ENCODE measurements around the gene ADGRV1.
"Not testable (repeated sequence)": the region's sequence is repeated elsewhere in the genome, so short reads cannot be mapped to it uniquely, and the experiment has no call there.

The ADGRV1 gene

DNA sequence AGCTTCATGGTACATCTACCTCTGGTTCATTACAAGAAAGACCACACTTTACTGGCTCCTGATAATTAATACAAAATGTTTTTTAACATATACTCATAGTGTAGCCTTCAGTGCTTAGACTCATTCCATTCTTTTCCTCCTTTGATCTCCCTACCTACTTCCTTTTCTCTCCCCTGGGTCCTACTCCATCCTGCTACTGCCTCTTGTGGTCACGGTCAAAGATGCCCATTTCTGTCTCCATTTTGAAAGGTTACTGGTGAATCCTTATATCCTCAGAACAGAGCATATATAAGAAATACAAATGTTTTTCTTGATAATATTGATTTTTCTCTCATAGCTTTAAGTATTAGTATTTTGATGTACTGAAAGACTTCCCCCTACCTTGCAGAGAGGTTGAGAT is 448.7 kb downstream of the ADGRV1 start:
- no peak overlapping the region for H3K27ac ChIP-seq (ENCODE audit: low read depth, low read length)
- H3K4me1 ChIP-seq (ENCODE audit: insufficient read depth, low read length): no peaks in the 10 kb centered on the region
- H3K9ac ChIP-seq (ENCODE audit: low read depth, low read length): no peak overlapping the region
- no peaks in the 10 kb centered on the region for H3K36me3 ChIP-seq (ENCODE audit: insufficient read depth, low read length)
- no peak overlapping the region for H3K4me3 ChIP-seq (ENCODE audit: low read length)
- WGBS: 92% methylated on average over 1 of the region's 1 CpG
- no peaks in the 10 kb centered on the region for H3K27me3 ChIP-seq (ENCODE audit: insufficient read depth, low read length)
- H3K9me3 ChIP-seq (ENCODE audit: insufficient read depth, low read depth, low read length): no peaks in the 10 kb centered on the region

- Histone ChIP-seq H3K4me3 (ENCODE audit: low read length) (no peak overlapping the region), H3K9me3 (ENCODE audit: insufficient read depth, low read depth, low read length) (no peaks in the 10 kb centered on the region), H3K27ac (ENCODE audit: low read depth, low read length) (no peak overlapping the region), H3K9ac (ENCODE audit: low read depth, low read length) (no peak overlapping the region), H3K4me1 (ENCODE audit: insufficient read depth, low read length) (no peaks in the 10 kb centered on the region), H3K36me3 (ENCODE audit: insufficient read depth, low read length) (no peaks in the 10 kb centered on the region), H3K27me3 (ENCODE audit: insufficient read depth, low read length) (no peaks in the 10 kb centered on the region)
- WGBS: 90% methylated on average over 5 of the region's 6 CpGs
Observed at GRCh38 chr5:91007780-91008402, 449.3 kb downstream of the ADGRV1 start.

- no peaks in the 10 kb centered on the region for H3K4me1 ChIP-seq (ENCODE audit: insufficient read depth, low read length)
- 87% methylated on average over 1 of the region's 2 CpGs for WGBS
- no peaks in the 10 kb centered on the region for H3K9me3 ChIP-seq (ENCODE audit: insufficient read depth, low read depth, low read length)
- H3K9ac ChIP-seq (ENCODE audit: low read depth, low read length): no peak overlapping the region
- no peak overlapping the region for H3K27ac ChIP-seq (ENCODE audit: low read depth, low read length)
- no peak overlapping the region for H3K4me3 ChIP-seq (ENCODE audit: low read length)
- H3K27me3 ChIP-seq (ENCODE audit: insufficient read depth, low read length): no peaks in the 10 kb centered on the region
- no peaks in the 10 kb centered on the region for H3K36me3 ChIP-seq (ENCODE audit: insufficient read depth, low read length)
Observed at GRCh38 chr5:91010090-91010489, 451.5 kb downstream of the ADGRV1 start.

- Histone ChIP-seq H3K4me1 (ENCODE audit: insufficient read depth, low read length) (no peaks in the 10 kb centered on the region), H3K9me3 (ENCODE audit: insufficient read depth, low read depth, low read length) (no peaks in the 10 kb centered on the region), H3K4me3 (ENCODE audit: low read length) (no peak overlapping the region), H3K27ac (ENCODE audit: low read depth, low read length) (no peak overlapping the region), H3K36me3 (ENCODE audit: insufficient read depth, low read length) (no peaks in the 10 kb centered on the region), H3K27me3 (ENCODE audit: insufficient read depth, low read length) (no peaks in the 10 kb centered on the region), H3K9ac (ENCODE audit: low read depth, low read length) (no peak overlapping the region)
- no CpG with 5 or more reads among the region's 1 CpG for WGBS
Observed at GRCh38 chr5:91011029-91011428, 452.4 kb downstream of the ADGRV1 start.

DNA sequence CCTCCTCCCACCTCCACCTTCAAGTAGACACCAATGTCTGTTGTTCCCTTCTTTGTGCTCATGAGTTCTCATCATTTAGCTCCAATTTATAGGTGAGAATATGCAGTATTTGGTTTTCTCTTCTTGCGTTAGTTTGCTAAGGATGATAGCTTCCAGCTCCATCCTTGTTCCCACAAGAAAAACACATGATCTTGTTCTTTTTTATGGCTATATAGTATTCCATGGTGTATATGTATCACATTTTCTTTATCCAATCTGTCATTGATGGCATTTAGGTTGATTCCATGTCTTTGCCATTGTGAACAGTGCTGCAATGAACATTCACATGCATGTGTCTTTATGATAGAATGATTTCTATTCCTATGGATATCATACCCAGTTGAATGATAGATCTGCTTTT is 454.3 kb downstream of the ADGRV1 start:
- not testable (repeated sequence) for H3K9me3 ChIP-seq (ENCODE audit: insufficient read depth, low read depth, low read length); H3K9ac ChIP-seq (ENCODE audit: low read depth, low read length); H3K4me3 ChIP-seq (ENCODE audit: low read length); H3K27me3 ChIP-seq (ENCODE audit: insufficient read depth, low read length); H3K4me1 ChIP-seq (ENCODE audit: insufficient read depth, low read length); H3K27ac ChIP-seq (ENCODE audit: low read depth, low read length); H3K36me3 ChIP-seq (ENCODE audit: insufficient read depth, low read length)
- no CpG with 5 or more reads among the region's 1 CpG for WGBS

GRCh38 chr5:91016322-91016721 is 457.7 kb downstream of the ADGRV1 start:
- Histone ChIP-seq H3K27me3 (ENCODE audit: insufficient read depth, low read length) (no peaks in the 10 kb centered on the region), H3K36me3 (ENCODE audit: insufficient read depth, low read length) (no peaks in the 10 kb centered on the region), H3K4me3 (ENCODE audit: low read length) (no peak overlapping the region), H3K4me1 (ENCODE audit: insufficient read depth, low read length) (peaks cover 3% of the 10 kb centered on the region), H3K9me3 (ENCODE audit: insufficient read depth, low read depth, low read length) (no peaks in the 10 kb centered on the region), H3K27ac (ENCODE audit: low read depth, low read length) (no peak overlapping the region), H3K9ac (ENCODE audit: low read depth, low read length) (no peak overlapping the region)
- 100% methylated on average over 1 of the region's 1 CpG for WGBS

DNA sequence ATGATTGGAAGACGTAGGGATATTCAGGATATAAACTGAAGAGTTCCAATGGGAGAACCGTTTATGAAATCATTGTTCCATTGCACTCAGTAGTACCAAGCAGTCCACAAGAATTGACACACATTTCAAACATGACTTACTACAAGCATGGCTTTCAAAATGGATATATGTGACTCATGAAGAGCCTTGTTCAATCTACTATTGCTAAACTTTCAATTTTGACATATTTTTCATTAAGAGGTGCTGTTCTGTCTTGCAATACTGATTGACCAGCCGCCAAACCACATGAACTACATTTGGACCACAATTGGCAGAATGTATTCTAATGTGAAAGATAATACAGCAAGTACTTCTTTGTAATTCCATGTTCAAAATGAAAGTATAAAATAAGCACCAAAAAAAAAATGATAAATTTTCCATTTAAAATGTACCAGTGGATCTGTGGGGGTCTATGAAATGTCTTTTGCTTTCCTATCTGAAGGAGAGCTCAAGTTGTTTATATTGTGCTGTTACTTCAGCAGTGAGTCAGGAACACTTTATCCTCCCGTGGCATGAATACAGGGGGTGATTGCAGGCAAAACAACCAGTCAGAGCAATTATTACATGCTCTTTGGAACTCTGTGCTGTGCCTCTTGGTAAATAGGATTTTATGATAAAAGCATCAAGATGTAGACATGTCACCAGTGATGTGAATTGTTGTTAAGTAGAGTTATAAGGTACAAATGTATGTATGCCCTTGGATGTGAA is 458.5 kb downstream of the ADGRV1 start:
- Histone ChIP-seq H3K27me3 (ENCODE audit: insufficient read depth, low read length) (no peaks in the 10 kb centered on the region), H3K9me3 (ENCODE audit: insufficient read depth, low read depth, low read length) (no peaks in the 10 kb centered on the region), H3K27ac (ENCODE audit: low read depth, low read length) (no peak overlapping the region), H3K4me1 (ENCODE audit: insufficient read depth, low read length) (peaks cover 3% of the 10 kb centered on the region), H3K36me3 (ENCODE audit: insufficient read depth, low read length) (no peaks in the 10 kb centered on the region), H3K4me3 (ENCODE audit: low read length) (no peak overlapping the region), H3K9ac (ENCODE audit: low read depth, low read length) (no peak overlapping the region)
- 69% methylated on average over 4 of the region's 4 CpGs for WGBS

- 78% methylated on average over 1 of the region's 1 CpG for WGBS
- no peak overlapping the region for H3K4me3 ChIP-seq (ENCODE audit: low read length)
- no peaks in the 10 kb centered on the region for H3K27me3 ChIP-seq (ENCODE audit: insufficient read depth, low read length)
Observed at GRCh38 chr5:91018200-91018599, 459.6 kb downstream of the ADGRV1 start.

DNA sequence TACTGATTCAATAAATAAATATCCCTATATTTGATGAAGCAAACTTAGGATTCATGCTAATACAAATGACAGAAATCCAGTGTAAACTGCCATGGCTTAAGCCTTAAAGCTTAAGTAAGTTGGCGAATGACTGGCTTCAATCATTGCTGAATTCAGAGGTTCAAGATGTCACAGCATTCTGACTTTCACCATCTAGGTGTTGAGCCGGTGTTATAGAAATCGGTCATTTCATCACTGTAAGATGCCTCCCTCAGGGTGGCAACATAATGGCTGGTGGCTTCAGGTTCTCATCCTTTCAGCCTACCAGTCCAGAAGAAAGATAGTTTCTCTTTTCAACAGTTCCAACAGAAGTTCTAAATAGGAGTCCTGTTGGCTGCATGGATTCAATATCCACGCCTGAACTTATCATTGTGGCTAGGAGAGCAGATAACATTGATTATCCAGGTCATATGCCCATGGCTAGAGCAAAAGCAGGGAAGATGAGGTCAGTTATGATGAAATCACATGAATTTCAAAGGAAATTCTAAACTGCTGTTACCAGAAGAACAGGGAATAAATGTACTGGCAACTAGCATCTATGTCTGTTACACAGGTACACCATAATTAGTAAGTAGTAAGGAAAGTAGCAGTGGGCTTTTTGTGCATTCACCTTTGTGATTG is 460.2 kb downstream of the ADGRV1 start:
- WGBS: 65% methylated on average over 3 of the region's 4 CpGs
- H3K4me1 ChIP-seq (ENCODE audit: insufficient read depth, low read length): peaks cover 3% of the 10 kb centered on the region
- H3K27ac ChIP-seq (ENCODE audit: low read depth, low read length): no peak overlapping the region
- H3K36me3 ChIP-seq (ENCODE audit: insufficient read depth, low read length): no peaks in the 10 kb centered on the region
- no peak overlapping the region for H3K9ac ChIP-seq (ENCODE audit: low read depth, low read length)
- no peaks in the 10 kb centered on the region for H3K27me3 ChIP-seq (ENCODE audit: insufficient read depth, low read length)
- no peaks in the 10 kb centered on the region for H3K9me3 ChIP-seq (ENCODE audit: insufficient read depth, low read depth, low read length)
- H3K4me3 ChIP-seq (ENCODE audit: low read length): no peak overlapping the region

More at GRCh38 chr5:91018200-91018599, 459.6 kb downstream of the ADGRV1 start:
- Histone ChIP-seq H3K27ac (ENCODE audit: low read depth, low read length) (no peak overlapping the region), H3K9me3 (ENCODE audit: insufficient read depth, low read depth, low read length) (no peaks in the 10 kb centered on the region), H3K36me3 (ENCODE audit: insufficient read depth, low read length) (no peaks in the 10 kb centered on the region), H3K9ac (ENCODE audit: low read depth, low read length) (no peak overlapping the region), H3K4me1 (ENCODE audit: insufficient read depth, low read length) (peaks cover 3% of the 10 kb centered on the region)

GRCh38 chr5:91020065-91020800 is 461.6 kb downstream of the ADGRV1 start:
- H3K27me3 ChIP-seq (ENCODE audit: insufficient read depth, low read length): no peaks in the 10 kb centered on the region
- no peak overlapping the region for H3K9ac ChIP-seq (ENCODE audit: low read depth, low read length)
- no peak overlapping the region; the same call in 1 of the 2 replicates for H3K27ac ChIP-seq (ENCODE audit: low read depth, low read length)
- no peaks in the 10 kb centered on the region for H3K36me3 ChIP-seq (ENCODE audit: insufficient read depth, low read length)
- 95% methylated on average over 6 of the region's 6 CpGs for WGBS
- H3K9me3 ChIP-seq (ENCODE audit: insufficient read depth, low read depth, low read length): no peaks in the 10 kb centered on the region
- peaks cover 3% of the 10 kb centered on the region for H3K4me1 ChIP-seq (ENCODE audit: insufficient read depth, low read length)
- H3K4me3 ChIP-seq (ENCODE audit: low read length): no peak overlapping the region

DNA sequence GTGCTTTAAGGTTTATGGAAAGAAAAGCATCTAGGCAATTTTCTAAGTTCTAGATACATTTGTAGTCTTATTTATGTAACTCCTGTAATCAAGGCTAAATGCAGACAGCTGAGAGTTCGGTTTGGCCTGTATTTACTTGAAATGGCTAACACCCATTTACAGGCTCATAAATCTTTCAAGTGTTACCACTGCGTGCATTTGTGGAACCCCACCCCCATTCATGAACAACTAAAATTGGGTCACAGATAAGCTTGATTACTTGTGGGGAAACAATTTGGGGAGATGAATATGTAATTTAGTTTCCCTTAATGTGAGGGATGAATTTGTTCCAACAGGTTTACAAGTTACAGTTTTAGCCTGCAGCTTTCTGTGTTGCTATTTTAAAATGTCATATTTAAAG is 463.9 kb downstream of the ADGRV1 start:
- Histone ChIP-seq H3K27me3 (ENCODE audit: insufficient read depth, low read length) (no peaks in the 10 kb centered on the region), H3K27ac (ENCODE audit: low read depth, low read length) (no peak overlapping the region)
- WGBS: 89% methylated on average over 2 of the region's 2 CpGs

More for the DNA sequence above, 463.9 kb downstream of the ADGRV1 start:
- Histone ChIP-seq H3K9ac (ENCODE audit: low read depth, low read length) (no peak overlapping the region), H3K36me3 (ENCODE audit: insufficient read depth, low read length) (no peaks in the 10 kb centered on the region), H3K9me3 (ENCODE audit: insufficient read depth, low read depth, low read length) (no peaks in the 10 kb centered on the region), H3K4me3 (ENCODE audit: low read length) (no peak overlapping the region), H3K4me1 (ENCODE audit: insufficient read depth, low read length) (peaks cover 8% of the 10 kb centered on the region)
